Activated naive CD4-positive, alpha-beta T cell treated with anti-CD3 and anti-CD28 coated beads, Interleukin-2, amount 50 U/mL, for 72 hours (primary cell): Measurements from ENCODE around the gene TADA2A. TPM values are rescaled to one million over a fixed set of nuclear protein-coding genes. Genes with fewer than 3 reads are reported as not detected.
A peak's percentile ranks its signal among the peaks of the same experiment; 100 is the strongest.
"Not testable (repeated sequence)": the region's sequence is repeated elsewhere in the genome, so short reads cannot be mapped to it uniquely, and the experiment has no call there.

ENCODE experiments used
- ATAC-seq, 2 donors: fragments of 150-1000 bp; cut with Tn5 transposase; 2 replicates each; pipeline ENCODE4 v1.10.0; 2021; ENCODE audit warnings: mild to moderate bottlenecking in 2 of 2, moderate library complexity in 2 of 2
- DNase-seq, 2 donors: peaks; one replicate each; pipeline ENCODE4 v3.0.0; 2021 to 2022; ENCODE audit warnings: low spot score in 2 of 2
- H3K27ac Mint-ChIP-seq, 2 donors: one replicate each; pipeline ENCODE4 v1.8.0; 2022; ENCODE audit warnings: mild to moderate bottlenecking in 2 of 2, mixed read lengths in 2 of 2
- H3K36me3 Mint-ChIP-seq, 2 donors: one replicate each; pipeline ENCODE4 v1.8.0; 2022; ENCODE audit warnings: mixed read lengths in 2 of 2
- H3K9me3 Mint-ChIP-seq, 2 donors: one replicate each; pipeline ENCODE4 v1.8.0; 2022; ENCODE audit warnings: mixed read lengths in 2 of 2
- total RNA-seq, 2 donors: library from RNA; stranded (reverse); gene quantifications; one replicate each; pipeline ENCODE4 v1.2.3, GENCODE V29; 2022

The TADA2A gene
- total RNA-seq, 2 donors from 2014 or later = 24.8 to 33.4 TPM

DNA sequence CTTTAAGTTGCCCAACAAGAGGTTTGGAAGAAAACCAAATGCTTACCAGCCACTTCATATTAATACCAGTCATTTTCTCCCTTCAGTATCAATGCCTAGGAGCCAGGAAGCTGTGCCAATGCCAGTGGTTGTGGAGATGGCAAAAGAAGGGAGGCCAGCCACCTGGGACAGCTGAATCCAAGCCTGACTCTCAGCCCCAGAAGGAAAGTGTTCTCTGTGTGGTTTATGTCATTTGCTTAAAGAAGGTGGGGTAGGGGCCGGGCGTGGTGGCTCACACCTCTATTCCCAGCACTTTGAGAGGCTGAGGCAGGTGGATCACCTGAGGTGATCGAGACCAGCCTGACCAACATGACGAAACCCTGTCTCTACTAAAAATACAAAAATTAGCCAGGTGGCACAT, 17.5 kb upstream of the TADA2A start:
- no peak for ATAC-seq
- no peaks in the 10 kb centered on the region for H3K9me3 Mint-ChIP-seq
- DNase-seq = no peak
- H3K27ac Mint-ChIP-seq = peak overlapping the region in 1 of 2 donors; percentile 14
- no peaks in the 10 kb centered on the region for H3K36me3 Mint-ChIP-seq

DNA sequence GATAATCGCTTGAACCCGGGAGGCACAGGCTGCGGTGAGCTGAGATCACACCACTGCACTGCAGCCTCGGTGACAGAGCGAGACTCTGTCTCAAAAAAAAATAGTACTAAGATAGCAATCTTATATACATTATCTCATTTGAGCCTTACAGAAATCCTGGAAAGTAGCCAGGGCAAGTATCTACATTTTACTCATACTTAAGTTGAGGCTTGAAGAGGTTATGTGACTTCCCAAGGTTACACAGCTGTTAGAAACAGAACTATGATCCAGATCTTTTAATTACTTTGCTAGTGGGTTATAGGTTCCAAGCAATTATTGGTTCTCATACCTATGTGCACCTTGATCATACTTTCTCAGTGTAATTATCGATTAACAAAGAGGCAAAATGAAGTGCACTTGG, 15.5 kb upstream of the TADA2A start:
- Mint-ChIP-seq H3K27ac (no peak overlapping the region), H3K9me3 (no peaks in the 10 kb centered on the region), H3K36me3 (no peaks in the 10 kb centered on the region)
- DNase-seq = no peak
- peak in 1 of 2 donors; percentile 20 for ATAC-seq

- no peak for DNase-seq
- Mint-ChIP-seq H3K9me3 (no peaks in the 10 kb centered on the region), H3K27ac (no peak overlapping the region), H3K36me3 (no peaks in the 10 kb centered on the region)
- peak; percentile 88 to 91 for ATAC-seq
Measured at GRCh38 chr17:37392024-37392590, 14.6 kb upstream of the TADA2A start.

GRCh38 chr17:37393352-37393751, 13.3 kb upstream of the TADA2A start:
- ATAC-seq (no peak), DNase-seq (no peak)
- Mint-ChIP-seq H3K27ac (no peak overlapping the region), H3K9me3 (no peaks in the 10 kb centered on the region), H3K36me3 (no peaks in the 10 kb centered on the region)

GRCh38 chr17:37399265-37399803, 7.4 kb upstream of the TADA2A start:
- no peak overlapping the region for H3K27ac Mint-ChIP-seq
- ATAC-seq (no peak), DNase-seq (no peak)
- peaks cover 0 to 5% of the 10 kb centered on the region in 2 donors for H3K36me3 Mint-ChIP-seq
- no peaks in the 10 kb centered on the region for H3K9me3 Mint-ChIP-seq

DNA sequence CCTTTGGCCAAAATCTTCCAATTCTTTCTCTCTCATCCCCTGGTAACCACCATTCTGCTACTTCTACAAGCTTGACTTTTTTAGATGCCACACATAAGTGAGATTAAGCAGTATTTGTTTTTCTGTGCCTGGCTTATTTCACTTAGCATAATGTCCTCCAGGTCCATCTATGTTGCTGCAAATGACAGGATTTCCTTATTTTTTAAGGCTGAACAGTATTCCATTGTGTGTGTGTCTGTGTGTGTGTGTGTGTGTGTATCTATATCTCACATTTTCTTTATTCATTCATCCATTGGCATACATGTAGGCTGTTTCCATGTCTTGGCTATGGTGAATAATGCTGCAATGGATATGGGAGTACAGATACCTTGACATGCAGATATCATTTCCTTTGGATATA, 6.2 kb upstream of the TADA2A start:
- no peaks in the 10 kb centered on the region for H3K9me3 Mint-ChIP-seq
- no peak overlapping the region for H3K27ac Mint-ChIP-seq
- peaks cover 0 to 15% of the 10 kb centered on the region in 2 donors for H3K36me3 Mint-ChIP-seq
- DNase-seq = no peak
- no peak for ATAC-seq

DNA sequence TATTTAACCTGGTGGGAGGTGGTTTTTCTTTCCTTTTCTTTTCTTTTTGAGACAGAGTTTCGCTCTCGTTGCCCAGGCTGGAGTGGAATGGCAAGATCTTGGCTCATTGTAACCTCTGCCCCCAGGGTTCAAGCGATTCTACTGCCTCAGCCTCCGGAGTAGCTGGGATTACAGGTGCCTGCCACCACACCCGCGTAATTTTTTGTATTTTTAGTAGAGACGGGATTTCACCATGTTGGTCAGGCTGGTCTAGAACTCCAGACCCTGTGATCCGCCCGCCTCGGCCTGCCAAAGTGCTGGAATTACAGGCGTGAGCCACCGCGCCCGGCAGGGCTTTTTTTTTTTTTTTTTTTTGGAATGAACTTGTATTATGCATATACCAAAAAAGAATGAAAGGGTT, 1.2 kb upstream of the TADA2A start:
- H3K9me3 Mint-ChIP-seq, ATAC-seq, DNase-seq: not testable (repeated sequence)
- H3K36me3 Mint-ChIP-seq = peaks cover 22 to 30% of the 10 kb centered on the region in 2 donors
- H3K27ac Mint-ChIP-seq = peak overlapping the region in 1 of 2 donors; percentile 98

- H3K36me3 Mint-ChIP-seq = peaks cover 22 to 34% of the 10 kb centered on the region in 2 donors
- ATAC-seq = no peak
Measured at GRCh38 chr17:37405955-37406634, 591 bp upstream of the TADA2A start.

GRCh38 chr17:37408145-37408479, 1.4 kb downstream of the TADA2A start:
- not testable (repeated sequence) for ATAC-seq, H3K9me3 Mint-ChIP-seq
- H3K36me3 Mint-ChIP-seq = peaks cover 22 to 51% of the 10 kb centered on the region in 2 donors

More at GRCh38 chr17:37405955-37406634, 591 bp upstream of the TADA2A start:
- Mint-ChIP-seq H3K27ac (peak overlapping the region; percentile 98), H3K9me3 (no peaks in the 10 kb centered on the region)
- no peak for DNase-seq

GRCh38 chr17:37410357-37410756, 3.7 kb downstream of the TADA2A start:
- Mint-ChIP-seq H3K27ac (peak overlapping the region in 1 of 2 donors; percentile 56), H3K36me3 (peaks cover 22 to 57% of the 10 kb centered on the region in 2 donors), H3K9me3 (no peaks in the 10 kb centered on the region)
- ATAC-seq (no peak), DNase-seq (no peak)

More at GRCh38 chr17:37408145-37408479, 1.4 kb downstream of the TADA2A start:
- H3K27ac Mint-ChIP-seq = peak overlapping the region; percentile 94 to 98
- DNase-seq = not testable (repeated sequence)

GRCh38 chr17:37413875-37414519, 7.3 kb downstream of the TADA2A start:
- Mint-ChIP-seq H3K9me3 (no peaks in the 10 kb centered on the region), H3K27ac (no peak overlapping the region), H3K36me3 (peaks cover 0 to 40% of the 10 kb centered on the region in 2 donors)
- ATAC-seq (no peak), DNase-seq (no peak)

DNA sequence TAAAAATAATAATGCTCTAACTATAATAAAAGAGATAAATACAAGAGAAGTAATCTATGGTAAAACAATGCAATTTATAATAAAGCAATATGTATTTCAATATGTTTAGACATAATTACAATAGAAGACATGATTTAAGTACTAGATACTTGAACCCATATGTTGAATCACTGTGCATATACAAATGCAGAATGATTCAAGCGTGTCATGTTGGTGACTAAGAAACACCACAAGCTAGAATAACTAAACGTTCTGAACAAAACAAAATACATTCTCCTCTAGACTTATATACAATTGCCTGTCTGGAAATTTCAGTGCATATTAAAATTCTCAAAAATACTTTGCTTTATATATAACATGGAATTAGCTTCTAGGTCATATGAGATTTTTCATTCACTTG, 11.2 kb downstream of the TADA2A start:
- no peak for DNase-seq
- no peak overlapping the region for H3K27ac Mint-ChIP-seq
- peaks cover 0 to 22% of the 10 kb centered on the region in 2 donors for H3K36me3 Mint-ChIP-seq
- ATAC-seq = no peak
- H3K9me3 Mint-ChIP-seq = no peaks in the 10 kb centered on the region

DNA sequence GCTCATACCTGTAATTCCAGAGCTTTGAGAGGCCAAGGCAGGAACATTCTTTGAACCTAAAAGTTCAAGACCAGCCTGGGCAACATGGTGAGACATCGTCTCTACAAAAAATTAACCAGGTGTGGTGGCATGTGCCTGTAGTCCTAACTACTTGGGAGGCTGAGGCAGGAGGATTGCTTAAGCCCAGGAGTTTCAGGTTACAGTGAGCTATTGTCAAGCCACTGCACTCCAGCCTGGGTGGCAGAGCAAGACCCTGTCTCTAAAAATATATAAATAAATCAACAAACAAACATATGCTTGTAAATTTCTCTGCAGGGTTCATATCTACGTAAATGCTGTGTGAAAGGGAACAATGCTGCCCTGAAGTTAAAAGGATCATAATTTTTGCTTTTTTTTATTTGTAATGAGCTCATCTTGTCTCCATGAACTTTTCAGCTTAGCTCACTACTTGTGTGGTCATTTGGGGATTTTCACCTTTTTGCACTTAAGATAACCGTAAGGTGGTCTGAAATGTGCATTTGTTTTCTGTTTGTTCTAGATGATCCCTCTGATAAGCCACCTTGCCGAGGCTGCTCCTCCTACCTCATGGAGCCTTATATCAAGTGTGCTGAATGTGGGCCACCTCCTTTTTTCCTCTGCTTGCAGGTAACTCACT, 16.4 kb downstream of the TADA2A start:
- Mint-ChIP-seq H3K9me3 (no peaks in the 10 kb centered on the region), H3K36me3 (peaks cover 0 to 2% of the 10 kb centered on the region in 2 donors), H3K27ac (no peak overlapping the region)
- DNase-seq (no peak), ATAC-seq (no peak)

DNA sequence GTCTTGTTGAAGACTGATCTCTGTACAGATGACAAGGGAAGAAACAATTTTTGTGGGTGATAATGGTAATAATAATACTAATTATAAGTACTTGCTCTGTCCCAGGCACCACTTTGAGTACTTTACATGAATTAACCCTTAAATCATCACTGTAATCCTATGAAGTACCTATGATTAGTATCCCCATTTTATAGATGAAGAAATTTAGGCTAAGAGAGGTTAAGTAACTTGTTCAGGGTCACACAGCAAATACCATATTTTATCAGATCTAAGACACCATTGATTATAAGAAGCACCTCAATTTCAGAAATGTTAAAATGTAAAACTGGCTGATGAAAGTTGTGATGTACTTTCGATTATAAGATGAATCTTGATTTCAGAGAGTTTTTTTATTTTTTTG, 18.6 kb downstream of the TADA2A start:
- Mint-ChIP-seq H3K36me3 (peaks cover 0 to 6% of the 10 kb centered on the region in 2 donors), H3K27ac (peak overlapping the region in 1 of 2 donors; percentile 79), H3K9me3 (no peaks in the 10 kb centered on the region)
- ATAC-seq = no peak
- DNase-seq = no peak

DNA sequence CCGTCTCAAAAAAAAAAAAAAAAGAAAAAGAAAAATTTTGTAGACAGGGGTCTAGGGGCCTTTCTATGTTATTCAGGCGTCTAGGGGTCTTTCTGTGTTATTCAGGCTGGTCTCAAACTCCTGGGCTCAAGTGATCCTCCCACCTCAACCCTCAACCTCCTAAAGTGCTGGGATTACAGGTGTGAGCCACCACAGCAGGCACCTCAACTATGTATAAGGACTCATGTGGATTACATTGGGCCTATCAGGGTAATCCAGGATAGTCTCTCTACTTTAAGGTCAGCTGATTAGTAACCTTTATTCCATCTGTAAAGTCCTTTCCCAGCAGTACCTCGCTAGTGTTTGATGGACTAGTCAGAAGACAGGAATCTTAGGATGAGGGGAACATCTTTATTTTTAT, 22.4 kb downstream of the TADA2A start:
- H3K27ac Mint-ChIP-seq = no peak overlapping the region
- no peak for DNase-seq
- ATAC-seq = no peak
- H3K36me3 Mint-ChIP-seq = peaks cover 0 to 6% of the 10 kb centered on the region in 2 donors
- no peaks in the 10 kb centered on the region for H3K9me3 Mint-ChIP-seq

- ATAC-seq (no peak), DNase-seq (no peak)
- Mint-ChIP-seq H3K27ac (peak overlapping the region in 1 of 2 donors; percentile 68), H3K36me3 (peaks cover 0 to 6% of the 10 kb centered on the region in 2 donors), H3K9me3 (no peaks in the 10 kb centered on the region)
Measured at GRCh38 chr17:37429453-37429852, 22.8 kb downstream of the TADA2A start.
